Stomach (tissue), 4 donors: ENCODE results near the gene RAB3C.
"Not testable (repeated sequence)": the region's sequence is repeated elsewhere in the genome, so short reads cannot be mapped to it uniquely, and the experiment has no call there.

ENCODE experiments used
- EP300 ChIP-seq: sonication (generic); formaldehyde crosslinking; IDR thresholded peaks from one replicate; pipeline ENCODE4 v1.6.1; 2017; ENCODE audit warnings: antibody characterized with exemption
- POLR2A ChIP-seq, 4 donors: fragments of 450-650 bp; IDR thresholded peaks; one replicate each; pipeline ENCODE4 v1.6.1; 2016; ENCODE audit warnings: antibody characterized with exemption in 4 of 4, control low read depth in 2 of 4, mild to moderate bottlenecking in 1 of 4, moderate library complexity in 1 of 4
- TF ChIP-seq, protein P1 (sequence below), 7 experiments: fragments of 450-650 bp in 4 of 7; fragments of 200-600 bp in 3 of 7; sonication (generic) in 3 of 7; IDR thresholded peaks; one replicate each; pipeline ENCODE4 v1.5.1; 2016 to 2019; ENCODE audit warnings: antibody characterized with exemption in 7 of 7, control low read depth in 2 of 7, mild to moderate bottlenecking in 1 of 7

GRCh38 chr5:58563016-58563700, 19.7 kb upstream of the RAB3C start:
- not testable (repeated sequence) for TF ChIP-seq POLR2A (IDR thresholded peaks at IDR 0.05); EP300
- TF ChIP-seq, protein P1, sequence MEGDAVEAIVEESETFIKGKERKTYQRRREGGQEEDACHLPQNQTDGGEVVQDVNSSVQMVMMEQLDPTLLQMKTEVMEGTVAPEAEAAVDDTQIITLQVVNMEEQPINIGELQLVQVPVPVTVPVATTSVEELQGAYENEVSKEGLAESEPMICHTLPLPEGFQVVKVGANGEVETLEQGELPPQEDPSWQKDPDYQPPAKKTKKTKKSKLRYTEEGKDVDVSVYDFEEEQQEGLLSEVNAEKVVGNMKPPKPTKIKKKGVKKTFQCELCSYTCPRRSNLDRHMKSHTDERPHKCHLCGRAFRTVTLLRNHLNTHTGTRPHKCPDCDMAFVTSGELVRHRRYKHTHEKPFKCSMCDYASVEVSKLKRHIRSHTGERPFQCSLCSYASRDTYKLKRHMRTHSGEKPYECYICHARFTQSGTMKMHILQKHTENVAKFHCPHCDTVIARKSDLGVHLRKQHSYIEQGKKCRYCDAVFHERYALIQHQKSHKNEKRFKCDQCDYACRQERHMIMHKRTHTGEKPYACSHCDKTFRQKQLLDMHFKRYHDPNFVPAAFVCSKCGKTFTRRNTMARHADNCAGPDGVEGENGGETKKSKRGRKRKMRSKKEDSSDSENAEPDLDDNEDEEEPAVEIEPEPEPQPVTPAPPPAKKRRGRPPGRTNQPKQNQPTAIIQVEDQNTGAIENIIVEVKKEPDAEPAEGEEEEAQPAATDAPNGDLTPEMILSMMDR (IDR thresholded peaks at IDR 0.05) = not testable (repeated sequence)
